ENCODE data around the gene WBP2. TPM values are rescaled to one million over a fixed set of nuclear protein-coding genes. Genes with fewer than 3 reads are reported as not detected.
A peak's percentile ranks its signal among the peaks of the same experiment; 100 is the strongest.

The WBP2 gene
- total and polyA plus RNA-seq, 10 of the 15 experiments (the other 5 are each of a cell fraction or from before 2014, with no cell fraction given) = 1.5 to 57.3 (median 27.5) TPM

DNA sequence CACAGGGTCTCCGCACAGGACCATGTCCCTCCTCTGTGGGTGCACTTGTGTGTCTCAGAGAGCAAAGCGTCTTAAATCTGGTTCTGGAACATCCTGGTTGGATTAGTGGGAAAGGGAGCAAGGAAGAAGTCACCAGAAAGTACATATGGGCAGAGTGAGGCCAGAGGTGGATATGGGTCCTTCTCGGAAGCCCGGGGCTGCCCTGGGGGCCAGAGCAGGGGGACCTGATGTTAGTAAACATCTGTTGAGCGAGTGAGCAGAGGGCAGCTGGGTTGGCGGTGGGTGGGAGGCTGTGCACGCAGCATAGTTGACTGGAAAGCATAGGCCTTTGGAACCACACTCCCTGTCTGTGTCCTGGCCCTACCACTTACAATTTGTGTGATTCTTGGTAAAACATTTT, 33.6 kb downstream of the WBP2 start:
- ChIA-PET RAD21 (ENCODE audit: unreplicated experiment) (interaction anchor here (0.9 to 1.0 kb wide), 2 partner anchors 13 to 57 kb away, joined by 4 read pairs; partner anchors contain the start of gene GALK1), SMC1A (ENCODE audit: uncharacterized antibody, unreplicated experiment) (interaction anchor here (1.1 kb wide), 1 partner anchor 38 kb away, joined by 3 read pairs; no protein-coding TSS in a partner anchor), CTCF (no interaction called here), POLR2A (no interaction called here)
- FAIRE-seq (no peak), DNase-seq (ENCODE audit: low read depth, low spot score) (no peak), ATAC-seq (no peak)
- no peak for TF ChIP-seq GATAD2B (conservative IDR thresholded peaks at IDR 0.05; ENCODE audit: low read depth)
- no peak for TF ChIP-seq NFYA (IDR thresholded peaks at IDR 0.05; ENCODE audit: borderline replicate concordance, low read depth, low read length)
- Histone ChIP-seq H4K20me1 (ENCODE audit: control insufficient read depth, insufficient read depth) (no peaks in the 10 kb centered on the region), H2AFZ (ENCODE audit: control insufficient read depth, low read depth, low read length) (no peak overlapping the region), H3K9me3 (replicated peaks; ENCODE audit: control insufficient read depth, insufficient read depth, low read length) (no peaks in the 10 kb centered on the region), H3K4me2 (ENCODE audit: control insufficient read depth, insufficient read depth) (no peak overlapping the region), H3K27ac (ENCODE audit: control insufficient read depth, insufficient read depth) (no peak overlapping the region), H3K4me3 (no peak overlapping the region), H3K9ac (ENCODE audit: control insufficient read depth, insufficient read depth, low read length) (no peak overlapping the region), H3K36me3 (ENCODE audit: control insufficient read depth in 2 of 2, insufficient read depth in 2 of 2, low read length in 1 of 2) (peaks cover 20 to 22% of the 10 kb centered on the region in 2 experiments; a peak in 3 of 4 replicates), H3K4me1 (ENCODE audit: control insufficient read depth, insufficient read depth, low read length) (no peaks in the 10 kb centered on the region), H3K79me2 (ENCODE audit: control insufficient read depth, insufficient read depth, low read length) (no peaks in the 10 kb centered on the region), H3K27me3 (replicated peaks in 1 of 2; ENCODE audit: control insufficient read depth in 2 of 2, insufficient read depth in 2 of 2, low read length in 1 of 2) (no peaks in the 10 kb centered on the region)
- intact Hi-C loops (cut with micrococcal nuclease; ENCODE audit: unreplicated experiment) (no loop called here), in situ Hi-C loops (cut with MboI) (no loop called here)
- WGBS (ENCODE audit: insufficient coverage, insufficient replicate concordance, low lambda C conversion rate, missing lambda C conversion rate) = 92% methylated on average over 7 of the region's 7 CpGs
- no TSS peak for BruUV-seq (replicated peaks)

DNA sequence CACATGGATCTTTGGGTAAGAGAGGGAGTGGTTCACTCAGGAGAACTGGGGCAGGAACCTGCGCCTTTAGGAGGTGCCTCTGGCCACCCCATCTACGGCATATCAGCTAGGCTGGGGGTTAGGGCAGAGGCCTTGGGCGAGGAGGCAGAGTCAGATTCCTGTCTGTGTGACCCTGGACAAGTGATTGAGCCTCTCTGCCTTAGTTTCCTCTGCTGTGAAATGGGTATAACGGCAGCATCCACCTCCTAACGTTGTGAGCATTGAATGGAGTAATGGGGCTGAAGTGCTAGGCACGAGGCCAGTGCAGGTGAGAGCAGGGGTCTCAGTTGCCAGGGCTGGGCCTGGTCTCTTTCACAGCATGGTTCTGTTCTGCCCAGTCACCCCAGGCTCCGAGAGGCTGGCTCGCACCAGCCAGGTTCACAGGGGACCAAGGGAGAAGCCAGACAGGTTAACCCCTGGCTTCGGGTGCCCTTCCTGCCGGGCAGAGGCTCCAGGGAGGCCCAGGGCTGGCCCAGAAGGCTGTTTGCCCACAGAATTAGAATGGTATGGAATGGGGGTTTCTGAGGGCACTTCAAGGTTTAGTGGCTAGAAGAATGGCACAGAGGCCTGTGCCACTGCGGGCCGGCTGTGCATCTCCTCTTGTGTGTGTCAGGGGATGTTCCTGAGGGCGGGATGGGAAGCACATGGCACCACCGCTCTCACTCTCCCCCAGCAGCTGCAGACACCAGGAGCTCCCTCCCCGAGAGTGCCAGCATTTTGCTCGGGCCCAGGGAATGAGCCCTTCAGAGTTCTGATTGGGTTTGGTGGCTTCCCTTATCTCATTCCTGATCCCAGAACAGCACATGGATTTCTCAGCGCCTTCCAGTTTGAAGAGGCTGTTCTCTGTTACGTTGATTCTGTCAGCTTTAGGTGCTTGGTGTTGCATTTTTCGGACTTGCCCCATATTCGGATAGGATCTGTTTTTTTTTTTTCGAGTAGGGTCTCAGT, 34.7 kb downstream of the WBP2 start:
- no peak overlapping the region for H3K4me2 ChIP-seq (ENCODE audit: control insufficient read depth, insufficient read depth)
- H3K4me3 ChIP-seq = no peak overlapping the region
- in situ Hi-C loops (cut with MboI) = no loop called here
- FAIRE-seq (no peak), DNase-seq (ENCODE audit: low read depth, low spot score) (no peak), ATAC-seq (no peak)
- intact Hi-C loops (cut with micrococcal nuclease; ENCODE audit: unreplicated experiment) = no loop called here
- no peaks in the 10 kb centered on the region for H3K4me1 ChIP-seq (ENCODE audit: control insufficient read depth, insufficient read depth, low read length)
- WGBS (ENCODE audit: insufficient coverage, insufficient replicate concordance, low lambda C conversion rate, missing lambda C conversion rate) = 87% methylated on average over 21 of the region's 21 CpGs
- H3K27ac ChIP-seq (ENCODE audit: control insufficient read depth, insufficient read depth) = no peak overlapping the region
- peaks cover 23 to 24% of the 10 kb centered on the region in 2 experiments; a peak in 3 of 4 replicates for H3K36me3 ChIP-seq (ENCODE audit: control insufficient read depth in 2 of 2, insufficient read depth in 2 of 2, low read length in 1 of 2)
- no peaks in the 10 kb centered on the region for H4K20me1 ChIP-seq (ENCODE audit: control insufficient read depth, insufficient read depth)
- H2AFZ ChIP-seq (ENCODE audit: control insufficient read depth, low read depth, low read length) = no peak overlapping the region
- H3K27me3 ChIP-seq (replicated peaks in 1 of 2; ENCODE audit: control insufficient read depth in 2 of 2, insufficient read depth in 2 of 2, low read length in 1 of 2) = no peaks in the 10 kb centered on the region
- POLR2A ChIA-PET = interaction anchor here (0.6 kb wide), 1 partner anchor 9 kb away, joined by 6 read pairs; no protein-coding TSS in a partner anchor
- SMC1A ChIA-PET (ENCODE audit: uncharacterized antibody, unreplicated experiment) = interaction anchor here (1.1 kb wide), 1 partner anchor 39 kb away, joined by 3 read pairs; no protein-coding TSS in a partner anchor
- H3K9me3 ChIP-seq (replicated peaks; ENCODE audit: control insufficient read depth, insufficient read depth, low read length) = no peaks in the 10 kb centered on the region
- no peaks in the 10 kb centered on the region for H3K79me2 ChIP-seq (ENCODE audit: control insufficient read depth, insufficient read depth, low read length)
- no peak overlapping the region for H3K9ac ChIP-seq (ENCODE audit: control insufficient read depth, insufficient read depth, low read length)
- CTCF ChIA-PET = interaction anchor here (0.7 to 1.6 kb wide), 2 partner anchors 40 to 186 kb away, joined by 3 to 4 read pairs; no protein-coding TSS in a partner anchor
- RAD21 ChIA-PET (ENCODE audit: unreplicated experiment) = interaction anchor here (0.9 to 1.0 kb wide), 2 partner anchors 11 to 56 kb away, joined by 4 read pairs; partner anchors contain the start of gene GALK1
- TSS peak; percentile 28 for BruUV-seq (replicated peaks)
- no peak for TF ChIP-seq GABPA (IDR thresholded peaks at IDR 0.05; ENCODE audit: low read depth)
- no peak for TF ChIP-seq RFX5 (IDR thresholded peaks at IDR 0.05; ENCODE audit: low read depth, low read length)
- TF ChIP-seq, protein P1, sequence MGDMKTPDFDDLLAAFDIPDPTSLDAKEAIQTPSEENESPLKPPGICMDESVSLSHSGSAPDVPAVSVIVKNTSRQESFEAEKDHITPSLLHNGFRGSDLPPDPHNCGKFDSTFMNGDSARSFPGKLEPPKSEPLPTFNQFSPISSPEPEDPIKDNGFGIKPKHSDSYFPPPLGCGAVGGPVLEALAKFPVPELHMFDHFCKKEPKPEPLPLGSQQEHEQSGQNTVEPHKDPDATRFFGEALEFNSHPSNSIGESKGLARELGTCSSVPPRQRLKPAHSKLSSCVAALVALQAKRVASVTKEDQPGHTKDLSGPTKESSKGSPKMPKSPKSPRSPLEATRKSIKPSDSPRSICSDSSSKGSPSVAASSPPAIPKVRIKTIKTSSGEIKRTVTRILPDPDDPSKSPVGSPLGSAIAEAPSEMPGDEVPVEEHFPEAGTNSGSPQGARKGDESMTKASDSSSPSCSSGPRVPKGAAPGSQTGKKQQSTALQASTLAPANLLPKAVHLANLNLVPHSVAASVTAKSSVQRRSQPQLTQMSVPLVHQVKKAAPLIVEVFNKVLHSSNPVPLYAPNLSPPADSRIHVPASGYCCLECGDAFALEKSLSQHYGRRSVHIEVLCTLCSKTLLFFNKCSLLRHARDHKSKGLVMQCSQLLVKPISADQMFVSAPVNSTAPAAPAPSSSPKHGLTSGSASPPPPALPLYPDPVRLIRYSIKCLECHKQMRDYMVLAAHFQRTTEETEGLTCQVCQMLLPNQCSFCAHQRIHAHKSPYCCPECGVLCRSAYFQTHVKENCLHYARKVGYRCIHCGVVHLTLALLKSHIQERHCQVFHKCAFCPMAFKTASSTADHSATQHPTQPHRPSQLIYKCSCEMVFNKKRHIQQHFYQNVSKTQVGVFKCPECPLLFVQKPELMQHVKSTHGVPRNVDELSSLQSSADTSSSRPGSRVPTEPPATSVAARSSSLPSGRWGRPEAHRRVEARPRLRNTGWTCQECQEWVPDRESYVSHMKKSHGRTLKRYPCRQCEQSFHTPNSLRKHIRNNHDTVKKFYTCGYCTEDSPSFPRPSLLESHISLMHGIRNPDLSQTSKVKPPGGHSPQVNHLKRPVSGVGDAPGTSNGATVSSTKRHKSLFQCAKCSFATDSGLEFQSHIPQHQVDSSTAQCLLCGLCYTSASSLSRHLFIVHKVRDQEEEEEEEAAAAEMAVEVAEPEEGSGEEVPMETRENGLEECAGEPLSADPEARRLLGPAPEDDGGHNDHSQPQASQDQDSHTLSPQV (IDR thresholded peaks at IDR 0.05) = no peak
- no peak for TF ChIP-seq SMAD1 (IDR thresholded peaks at IDR 0.05; ENCODE audit: low read depth, partially characterized antibody)
- TF ChIP-seq RAD21 (IDR thresholded peaks at IDR 0.05; ENCODE audit: insufficient read depth, low read depth, low read length) = no peak
- TF ChIP-seq FOXK2 (IDR thresholded peaks at IDR 0.05) = no peak
- no peak for TF ChIP-seq KAT2A (conservative IDR thresholded peaks at IDR 0.05; ENCODE audit: control insufficient read depth, low read depth, low read length)
- no peak for TF ChIP-seq HDGF (IDR thresholded peaks at IDR 0.05)

Measured in GM12878 (cell line).